ENCODE results near the gene NKD1.

The NKD1 gene

DNA sequence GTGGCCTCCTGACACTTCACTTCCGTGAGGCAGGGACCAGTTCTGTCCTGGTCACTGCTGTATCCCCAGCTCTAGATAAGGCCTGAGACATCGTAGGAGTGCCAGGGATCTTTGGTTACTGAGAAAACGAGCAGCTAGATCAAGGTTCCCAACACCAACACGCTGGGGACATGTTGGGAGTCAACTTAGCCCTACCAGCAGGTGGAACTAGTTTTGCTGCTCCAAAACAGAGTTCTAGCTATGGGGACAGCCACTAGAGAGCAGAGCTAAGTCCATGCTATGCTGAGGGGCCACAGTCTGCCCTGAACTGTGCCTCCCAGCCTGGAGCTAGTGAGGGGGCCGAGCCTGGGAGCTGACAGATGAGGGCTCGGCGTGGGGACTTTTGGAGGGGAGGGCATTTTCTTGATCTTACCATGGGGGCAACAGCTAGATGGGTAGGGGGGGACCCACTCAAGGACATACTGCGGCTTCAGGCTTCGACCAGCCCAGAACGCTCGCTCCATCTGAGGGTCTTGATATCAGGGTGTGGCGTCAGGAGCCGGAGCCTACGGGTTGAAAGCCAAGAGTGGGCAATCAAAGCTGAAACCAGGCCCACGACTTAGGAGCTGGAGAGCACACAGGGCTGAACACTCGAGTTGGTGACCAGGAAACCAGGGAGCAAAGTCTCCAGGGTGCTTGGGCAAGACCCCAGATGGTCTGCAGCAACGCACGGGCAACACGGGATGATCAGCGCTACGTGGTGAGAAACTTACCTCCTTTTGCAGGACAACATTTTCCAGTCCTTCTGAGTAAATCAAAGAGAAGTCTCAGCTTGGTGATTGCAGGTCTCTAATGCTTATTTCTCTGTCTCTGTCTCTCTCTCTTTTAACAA, 119.5 kb downstream of the NKD1 start:
- H3K4me3 ChIP-seq (ENCODE audit: low read length): no peak overlapping the region
- TF ChIP-seq, protein P1, sequence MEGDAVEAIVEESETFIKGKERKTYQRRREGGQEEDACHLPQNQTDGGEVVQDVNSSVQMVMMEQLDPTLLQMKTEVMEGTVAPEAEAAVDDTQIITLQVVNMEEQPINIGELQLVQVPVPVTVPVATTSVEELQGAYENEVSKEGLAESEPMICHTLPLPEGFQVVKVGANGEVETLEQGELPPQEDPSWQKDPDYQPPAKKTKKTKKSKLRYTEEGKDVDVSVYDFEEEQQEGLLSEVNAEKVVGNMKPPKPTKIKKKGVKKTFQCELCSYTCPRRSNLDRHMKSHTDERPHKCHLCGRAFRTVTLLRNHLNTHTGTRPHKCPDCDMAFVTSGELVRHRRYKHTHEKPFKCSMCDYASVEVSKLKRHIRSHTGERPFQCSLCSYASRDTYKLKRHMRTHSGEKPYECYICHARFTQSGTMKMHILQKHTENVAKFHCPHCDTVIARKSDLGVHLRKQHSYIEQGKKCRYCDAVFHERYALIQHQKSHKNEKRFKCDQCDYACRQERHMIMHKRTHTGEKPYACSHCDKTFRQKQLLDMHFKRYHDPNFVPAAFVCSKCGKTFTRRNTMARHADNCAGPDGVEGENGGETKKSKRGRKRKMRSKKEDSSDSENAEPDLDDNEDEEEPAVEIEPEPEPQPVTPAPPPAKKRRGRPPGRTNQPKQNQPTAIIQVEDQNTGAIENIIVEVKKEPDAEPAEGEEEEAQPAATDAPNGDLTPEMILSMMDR (IDR thresholded peaks at IDR 0.05; ENCODE audit: insufficient read depth, low read depth, low read length, missing control alignments): peak; percentile 33
- peak; percentile 32 for DNase-seq (ENCODE audit: low read depth)

- H3K4me3 ChIP-seq (ENCODE audit: low read length): no peak overlapping the region
- DNase-seq (ENCODE audit: low read depth): peak; percentile 30
- TF ChIP-seq, protein P1 (IDR thresholded peaks at IDR 0.05; ENCODE audit: insufficient read depth, low read depth, low read length, missing control alignments): peak; percentile 19
These were observed 120.3 kb downstream of the NKD1 start for GRCh38 chr16:50668368-50669008.

- DNase-seq (ENCODE audit: low read depth): no peak
- TF ChIP-seq, protein P1 (IDR thresholded peaks at IDR 0.05; ENCODE audit: insufficient read depth, low read depth, low read length, missing control alignments): no peak
- no peak overlapping the region for H3K4me3 ChIP-seq (ENCODE audit: low read length)
These were observed 121.5 kb downstream of the NKD1 start for GRCh38 chr16:50669741-50670140.

GRCh38 chr16:50670476-50670875, 122.3 kb downstream of the NKD1 start:
- no peak for DNase-seq (ENCODE audit: low read depth)
- H3K4me3 ChIP-seq (ENCODE audit: low read length): no peak overlapping the region
- TF ChIP-seq, protein P1 (IDR thresholded peaks at IDR 0.05; ENCODE audit: insufficient read depth, low read depth, low read length, missing control alignments): no peak

- TF ChIP-seq, protein P1 (IDR thresholded peaks at IDR 0.05; ENCODE audit: insufficient read depth, low read depth, low read length, missing control alignments): peak; percentile 72
- H3K4me3 ChIP-seq (ENCODE audit: low read length): no peak overlapping the region
- peak; percentile 59 for DNase-seq (ENCODE audit: low read depth)
These were observed 123.6 kb downstream of the NKD1 start for GRCh38 chr16:50671644-50672260.

DNA sequence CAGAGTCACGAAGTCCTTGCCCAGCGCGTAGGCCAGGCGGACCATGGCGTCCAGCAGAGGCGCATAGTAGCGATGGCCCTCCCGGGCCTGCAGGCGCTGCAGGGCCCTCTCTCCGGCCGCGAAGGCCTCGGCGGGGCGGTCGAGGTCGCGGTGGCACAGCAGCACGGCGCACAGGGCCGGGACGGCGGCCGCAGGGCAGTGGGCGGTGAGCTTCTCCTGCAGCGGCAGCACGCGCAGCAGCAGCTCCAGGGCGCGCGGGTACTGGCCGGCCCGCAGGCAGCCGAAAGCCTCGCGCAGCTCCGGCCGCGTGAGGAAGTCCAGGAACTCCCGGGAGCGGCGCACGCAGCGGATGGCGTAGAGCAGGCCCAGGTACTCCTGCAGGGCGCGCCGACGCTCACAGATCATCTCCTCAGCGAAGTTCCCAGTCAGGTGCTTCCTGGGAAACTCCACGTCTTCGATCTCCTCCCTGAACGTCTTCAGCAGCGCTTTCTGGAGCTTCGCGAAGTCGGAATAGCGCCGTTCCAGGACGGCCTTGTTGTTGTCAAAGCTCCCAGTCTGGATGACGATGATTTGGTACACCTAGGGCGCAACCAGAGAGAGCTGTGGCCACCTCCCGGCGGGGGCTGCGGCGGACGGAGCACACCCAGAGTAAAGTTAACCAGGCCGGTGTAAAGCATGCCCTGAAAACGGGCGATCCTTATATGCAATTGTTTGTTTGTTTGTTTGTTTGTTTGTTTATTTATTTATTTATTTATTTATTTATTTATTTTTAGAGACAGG, 125.5 kb downstream of the NKD1 start:
- no peak for DNase-seq (ENCODE audit: low read depth)
- H3K4me3 ChIP-seq (ENCODE audit: low read length): no peak overlapping the region
- TF ChIP-seq, protein P1 (IDR thresholded peaks at IDR 0.05; ENCODE audit: insufficient read depth, low read depth, low read length, missing control alignments): no peak

Measured in epithelial cell of esophagus (primary cell).